Parathyroid adenoma (tissue), 2 donors: ENCODE data around the gene PPFIA2.

Experiments
- H2AFZ ChIP-seq: fragments of 300-600 bp; sonication (generic); one replicate; pipeline ENCODE4 v1.7.0; 2017; ENCODE audit warnings: antibody characterized with exemption, mild to moderate bottlenecking
- H3K27ac ChIP-seq: fragments of 300-600 bp; sonication (generic); one replicate; pipeline ENCODE4 v1.7.0; 2017
- H3K27me3 ChIP-seq: fragments of 300-600 bp; sonication (generic); one replicate; pipeline ENCODE4 v1.7.0; 2017; ENCODE audit warnings: low read length; ENCODE audit not compliant: control insufficient read depth, insufficient read depth
- H3K36me3 ChIP-seq: fragments of 300-600 bp; sonication (generic); one replicate; pipeline ENCODE4 v1.7.0; 2017; ENCODE audit warnings: low read length; ENCODE audit not compliant: control insufficient read depth, insufficient read depth
- H3K4me1 ChIP-seq: fragments of 300-600 bp; sonication (generic); one replicate; pipeline ENCODE4 v1.7.0; 2017; ENCODE audit warnings: control low read depth
- H3K4me2 ChIP-seq: fragments of 300-600 bp; sonication (generic); one replicate; pipeline ENCODE4 v1.7.0; 2017; ENCODE audit warnings: low read length
- H3K4me3 ChIP-seq: fragments of 300-600 bp; sonication (generic); one replicate; pipeline ENCODE4 v1.7.0; 2017; ENCODE audit warnings: low read depth, low read length
- H3K79me2 ChIP-seq: fragments of 300-600 bp; sonication (generic); one replicate; pipeline ENCODE4 v1.7.0; 2017; ENCODE audit warnings: control low read depth
- H3K9ac ChIP-seq: fragments of 300-600 bp; sonication (generic); one replicate; pipeline ENCODE4 v1.7.0; 2017; ENCODE audit warnings: mild to moderate bottlenecking
- H3K9me3 ChIP-seq: fragments of 300-600 bp; sonication (generic); one replicate; pipeline ENCODE4 v1.7.0; 2017; ENCODE audit warnings: low read length; ENCODE audit not compliant: control insufficient read depth
- TF ChIP-seq, protein P1 (sequence below): fragments of 300-600 bp; sonication (generic); IDR thresholded peaks from one replicate; pipeline ENCODE4 v1.7.0; 2017; ENCODE audit warnings: antibody characterized with exemption, mild to moderate bottlenecking
- donor health status: primary hyperparathyroidism.

The PPFIA2 gene

DNA sequence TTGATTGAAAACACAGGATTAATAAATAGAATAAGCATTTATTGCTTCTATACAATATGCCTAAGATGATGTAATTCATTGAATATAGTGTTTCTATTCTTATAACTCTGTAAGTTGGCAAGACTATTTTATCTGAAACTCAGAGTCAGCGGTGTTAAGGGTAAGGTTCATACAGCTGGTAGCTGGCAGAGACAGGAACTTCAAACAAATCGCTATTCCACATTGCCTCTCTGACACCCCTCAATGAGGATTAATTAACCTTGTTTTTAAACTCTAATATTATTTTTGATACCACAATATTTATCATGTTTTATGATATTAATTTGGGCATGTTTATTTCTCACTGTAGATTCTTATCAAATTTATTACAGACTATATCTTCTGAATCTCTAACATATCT, 357.9 kb downstream of the PPFIA2 start:
- TF ChIP-seq, protein P1, sequence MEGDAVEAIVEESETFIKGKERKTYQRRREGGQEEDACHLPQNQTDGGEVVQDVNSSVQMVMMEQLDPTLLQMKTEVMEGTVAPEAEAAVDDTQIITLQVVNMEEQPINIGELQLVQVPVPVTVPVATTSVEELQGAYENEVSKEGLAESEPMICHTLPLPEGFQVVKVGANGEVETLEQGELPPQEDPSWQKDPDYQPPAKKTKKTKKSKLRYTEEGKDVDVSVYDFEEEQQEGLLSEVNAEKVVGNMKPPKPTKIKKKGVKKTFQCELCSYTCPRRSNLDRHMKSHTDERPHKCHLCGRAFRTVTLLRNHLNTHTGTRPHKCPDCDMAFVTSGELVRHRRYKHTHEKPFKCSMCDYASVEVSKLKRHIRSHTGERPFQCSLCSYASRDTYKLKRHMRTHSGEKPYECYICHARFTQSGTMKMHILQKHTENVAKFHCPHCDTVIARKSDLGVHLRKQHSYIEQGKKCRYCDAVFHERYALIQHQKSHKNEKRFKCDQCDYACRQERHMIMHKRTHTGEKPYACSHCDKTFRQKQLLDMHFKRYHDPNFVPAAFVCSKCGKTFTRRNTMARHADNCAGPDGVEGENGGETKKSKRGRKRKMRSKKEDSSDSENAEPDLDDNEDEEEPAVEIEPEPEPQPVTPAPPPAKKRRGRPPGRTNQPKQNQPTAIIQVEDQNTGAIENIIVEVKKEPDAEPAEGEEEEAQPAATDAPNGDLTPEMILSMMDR = no peak

GRCh38 chr12:81400024-81400423, 359.1 kb downstream of the PPFIA2 start:
- Histone ChIP-seq H3K4me2 (no peak overlapping the region), H3K36me3 (no peaks in the 10 kb centered on the region), H3K9me3 (no peaks in the 10 kb centered on the region), H2AFZ (no peak overlapping the region), H3K4me1 (no peaks in the 10 kb centered on the region), H3K79me2 (no peaks in the 10 kb centered on the region), H3K4me3 (no peak overlapping the region), H3K9ac (no peak overlapping the region), H3K27me3 (no peaks in the 10 kb centered on the region), H3K27ac (no peak overlapping the region)
- TF ChIP-seq, protein P1 = no peak

More for the DNA sequence above, 357.9 kb downstream of the PPFIA2 start:
- Histone ChIP-seq H2AFZ (no peak overlapping the region), H3K9me3 (no peaks in the 10 kb centered on the region), H3K4me3 (no peak overlapping the region), H3K4me2 (no peak overlapping the region), H3K79me2 (no peaks in the 10 kb centered on the region), H3K27ac (no peak overlapping the region), H3K9ac (no peak overlapping the region), H3K27me3 (no peaks in the 10 kb centered on the region), H3K4me1 (no peaks in the 10 kb centered on the region), H3K36me3 (no peaks in the 10 kb centered on the region)

GRCh38 chr12:81395431-81395830, 363.7 kb downstream of the PPFIA2 start:
- no peak overlapping the region for H3K4me3 ChIP-seq
- H3K9me3 ChIP-seq = no peaks in the 10 kb centered on the region
- no peaks in the 10 kb centered on the region for H3K4me1 ChIP-seq
- no peak overlapping the region for H3K9ac ChIP-seq
- TF ChIP-seq, protein P1 = no peak
- H3K27me3 ChIP-seq = no peaks in the 10 kb centered on the region
- H3K79me2 ChIP-seq = no peaks in the 10 kb centered on the region
- no peak overlapping the region for H3K4me2 ChIP-seq
- no peak overlapping the region for H3K27ac ChIP-seq
- H3K36me3 ChIP-seq = no peaks in the 10 kb centered on the region
- H2AFZ ChIP-seq = no peak overlapping the region

DNA sequence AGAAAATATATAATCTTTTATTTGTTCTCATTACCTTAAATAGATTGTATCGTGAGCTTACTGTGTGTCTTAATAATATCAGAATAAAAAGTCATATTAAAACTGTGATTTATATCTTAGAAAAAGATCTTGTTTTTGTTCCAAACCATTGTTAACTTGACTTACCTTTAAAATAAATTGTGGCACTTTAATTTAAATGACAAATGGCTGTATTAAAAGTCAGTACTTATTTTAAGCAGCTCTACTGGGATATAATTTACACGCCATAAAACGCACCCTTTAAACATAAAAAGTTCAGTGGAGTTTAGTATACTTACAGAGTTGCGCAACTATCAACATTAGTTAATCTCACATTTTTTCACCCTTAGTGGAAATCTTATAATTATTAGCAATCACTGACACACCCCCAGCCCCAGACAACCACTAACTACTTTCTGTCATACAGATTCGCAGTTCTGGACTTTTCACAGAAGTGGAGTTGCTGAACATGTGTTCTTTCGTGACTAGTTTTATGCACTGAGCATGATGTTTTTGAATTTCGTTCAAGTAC, 369.5 kb downstream of the PPFIA2 start:
- Histone ChIP-seq H3K4me3 (no peak overlapping the region), H3K27ac (no peak overlapping the region), H3K4me2 (no peak overlapping the region), H3K9me3 (no peaks in the 10 kb centered on the region), H2AFZ (no peak overlapping the region), H3K27me3 (no peaks in the 10 kb centered on the region), H3K36me3 (no peaks in the 10 kb centered on the region), H3K79me2 (no peaks in the 10 kb centered on the region), H3K9ac (no peak overlapping the region), H3K4me1 (no peaks in the 10 kb centered on the region)
- TF ChIP-seq, protein P1 = no peak

DNA sequence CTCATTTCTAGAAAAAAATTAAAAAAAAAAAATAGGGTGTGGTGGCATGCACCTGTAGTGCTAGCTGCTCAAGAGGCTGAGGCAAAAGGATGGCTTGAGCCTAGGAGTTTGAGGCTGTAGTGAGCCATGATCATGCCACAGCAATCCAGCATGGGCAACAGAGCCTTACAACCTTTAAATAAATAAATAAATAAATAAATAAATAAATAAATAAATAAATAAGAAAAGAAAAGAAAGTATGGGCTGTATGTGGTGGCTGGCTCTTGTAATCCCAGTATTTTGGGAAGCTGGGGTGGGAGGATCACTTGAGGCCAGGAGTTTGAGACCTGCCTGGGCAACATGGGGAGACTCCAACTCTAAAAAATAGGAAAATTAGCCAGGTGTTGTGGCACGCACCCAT, 373.0 kb downstream of the PPFIA2 start:
- Histone ChIP-seq H3K9ac (no peak overlapping the region), H2AFZ (no peak overlapping the region), H3K27ac (no peak overlapping the region), H3K4me1 (no peaks in the 10 kb centered on the region), H3K36me3 (no peaks in the 10 kb centered on the region), H3K79me2 (no peaks in the 10 kb centered on the region), H3K4me2 (no peak overlapping the region), H3K4me3 (no peak overlapping the region), H3K27me3 (no peaks in the 10 kb centered on the region), H3K9me3 (no peaks in the 10 kb centered on the region)
- TF ChIP-seq, protein P1 = no peak
